ENCODE data around the gene NSG1. TPM values are rescaled to one million over a fixed set of nuclear protein-coding genes. Genes with fewer than 3 reads are reported as not detected.
"Not testable (repeated sequence)": the region's sequence is repeated elsewhere in the genome, so short reads cannot be mapped to it uniquely, and the experiment has no call there.

Gene NSG1
- total RNA-seq, 6 donors from 2014 or later, result 0.29 to 3.8 (median 1.3) TPM; not detected in 1

- no peak overlapping the region for H3K27ac ChIP-seq
- TF ChIP-seq POLR2AphosphoS5 (IDR thresholded peaks at IDR 0.05) (no peak), EP300 (IDR thresholded peaks at IDR 0.05) (no peak), CTCF (IDR thresholded peaks at IDR 0.05) (no peak), POLR2A (IDR thresholded peaks at IDR 0.05) (no peak)
- peaks cover 6 to 43% (median 25%) of the 10 kb centered on the region in 4 donors for H3K36me3 ChIP-seq
- DNase-seq (no peak), ATAC-seq (ENCODE audit: low FRiP score in 2 of 2) (no peak)
- H3K4me1 ChIP-seq, result no peaks in the 10 kb centered on the region
- no peaks in the 10 kb centered on the region for H3K9me3 ChIP-seq
- no peak overlapping the region for H3K4me3 ChIP-seq
- H3K27me3 ChIP-seq, result no peaks in the 10 kb centered on the region
These were observed 74.3 kb downstream of the NSG1 start for GRCh38 chr4:4461178-4461577.

- Histone ChIP-seq H3K27me3 (no peaks in the 10 kb centered on the region), H3K4me3 (no peak overlapping the region), H3K27ac (no peak overlapping the region), H3K4me1 (no peaks in the 10 kb centered on the region), H3K9me3 (no peaks in the 10 kb centered on the region), H3K36me3 (peaks cover 3 to 41% (median 25%) of the 10 kb centered on the region in 4 donors)
- peak in 1 of 2 donors; percentile 16 for ATAC-seq (ENCODE audit: low FRiP score in 2 of 2)
- TF ChIP-seq POLR2A (IDR thresholded peaks at IDR 0.05) (no peak), EP300 (IDR thresholded peaks at IDR 0.05) (no peak), POLR2AphosphoS5 (IDR thresholded peaks at IDR 0.05) (no peak), CTCF (IDR thresholded peaks at IDR 0.05) (no peak)
- DNase-seq, result peak; percentile 23 to 46
- WGBS, 2 donors, result 56 to 68% methylated on average over 5 of the region's 5 CpGs
These were observed 74.9 kb downstream of the NSG1 start for GRCh38 chr4:4461850-4462249.

GRCh38 chr4:4462970-4463369 lies 76.1 kb downstream of the NSG1 start:
- Histone ChIP-seq H3K9me3 (no peaks in the 10 kb centered on the region), H3K4me1 (no peaks in the 10 kb centered on the region), H3K36me3 (peaks cover 3 to 40% (median 29%) of the 10 kb centered on the region in 4 donors), H3K27me3 (no peaks in the 10 kb centered on the region), H3K27ac (no peak overlapping the region), H3K4me3 (no peak overlapping the region)
- TF ChIP-seq POLR2AphosphoS5 (IDR thresholded peaks at IDR 0.05) (no peak), CTCF (IDR thresholded peaks at IDR 0.05) (no peak), POLR2A (IDR thresholded peaks at IDR 0.05) (no peak), EP300 (IDR thresholded peaks at IDR 0.05) (no peak)
- no peak for DNase-seq
- ATAC-seq (ENCODE audit: low FRiP score in 2 of 2), result no peak
- WGBS, 2 donors, result 63 to 69% methylated on average over 3 of the region's 3 CpGs

GRCh38 chr4:4465238-4465637 lies 78.3 kb downstream of the NSG1 start:
- WGBS, 2 donors, result 99 to 100% methylated on average over 3 of the region's 3 CpGs
- H3K9me3 ChIP-seq; H3K4me3 ChIP-seq; H3K27me3 ChIP-seq; DNase-seq; H3K4me1 ChIP-seq; ATAC-seq (ENCODE audit: low FRiP score in 2 of 2); H3K27ac ChIP-seq: not testable (repeated sequence)
- peaks cover 5 to 51% (median 39%) of the 10 kb centered on the region in 4 donors for H3K36me3 ChIP-seq

Other genes with a start within 250 kb of the NSG1 start
- gene OTOP1, start 160.2 kb upstream of the NSG1 start, total RNA-seq, result not detected
- gene TMEM128, start 138.9 kb upstream of the NSG1 start, total RNA-seq, result 10 to 100 TPM in 5 of 6 donors, 1 to 10 TPM in 1; 7.3 to 30.0 (median 20.2) TPM
- gene LYAR, start 96.9 kb upstream of the NSG1 start, total RNA-seq, result 10 to 100 TPM in 5 of 6 donors, 1 to 10 TPM in 1; 6.5 to 22.9 (median 14.1) TPM
- 10 to 100 TPM in 1 of 6 donors, 1 to 10 TPM in 5; 3.7 to 13.6 (median 4.5) TPM for gene ZBTB49, start 96.9 kb upstream of the NSG1 start, total RNA-seq
- 10 to 100 TPM; 23.7 to 48.1 (median 29.2) TPM for gene STX18, start 154.9 kb downstream of the NSG1 start, total RNA-seq

All from upper lobe of left lung (tissue), 6 donors.